Upper lobe of left lung (tissue), 6 donors: ENCODE measurements around the gene TFEB. TPM values are rescaled to one million over a fixed set of nuclear protein-coding genes. Genes with fewer than 3 reads are reported as not detected.

Source experiments
- ATAC-seq, 2 donors: fragments of 200-7000 bp; cut with Tn5 transposase; one replicate each; pipeline ENCODE4 v1.9.1; 2022; ENCODE audit warnings: mild to moderate bottlenecking in 2 of 2, moderate library complexity in 2 of 2; ENCODE audit not compliant: low FRiP score in 2 of 2
- DNase-seq, 2 donors: peaks; one replicate each; pipeline ENCODE4 v3.0.0-alpha.2; 2019 to 2020
- H3K27ac ChIP-seq, 4 donors: fragments of 200-600 bp; sonication (generic); one replicate each; pipeline ENCODE4 v1.5.1; 2016 to 2019
- H3K27me3 ChIP-seq, 4 donors: fragments of 200-600 bp; sonication (generic); one replicate each; pipeline ENCODE4 v1.5.1; 2017 to 2019
- H3K36me3 ChIP-seq, 4 donors: fragments of 200-600 bp; sonication (generic); one replicate each; pipeline ENCODE4 v1.5.1; 2016 to 2019
- H3K4me1 ChIP-seq, 4 donors: fragments of 200-600 bp; sonication (generic); one replicate each; pipeline ENCODE4 v1.5.1; 2018 to 2019
- H3K4me3 ChIP-seq, 4 donors: fragments of 200-600 bp; sonication (generic); one replicate each; pipeline ENCODE4 v1.5.1; 2017 to 2019; ENCODE audit warnings: mild to moderate bottlenecking in 2 of 4, moderate library complexity in 1 of 4
- H3K9me3 ChIP-seq, 4 donors: fragments of 200-600 bp; sonication (generic); one replicate each; pipeline ENCODE4 v1.5.1; 2018 to 2019
- CTCF ChIP-seq, 6 experiments: fragments of 450-650 bp in 4 of 6; fragments of 200-600 bp in 2 of 6; sonication (generic) in 2 of 6; IDR thresholded peaks; one replicate each; pipeline ENCODE4 v1.5.1; 2016 to 2019; ENCODE audit warnings: antibody characterized with exemption in 6 of 6
- EP300 ChIP-seq, 4 donors: sonication (generic); formaldehyde crosslinking; IDR thresholded peaks; one replicate each; pipeline ENCODE4 v1.5.1; 2017; ENCODE audit warnings: antibody characterized with exemption in 4 of 4, control low read depth in 2 of 4
- POLR2A ChIP-seq, 4 donors: fragments of 450-650 bp; IDR thresholded peaks; one replicate each; pipeline ENCODE4 v1.5.1; 2016 to 2017; ENCODE audit warnings: antibody characterized with exemption in 4 of 4, mild to moderate bottlenecking in 2 of 4
- POLR2AphosphoS5 ChIP-seq, 2 donors: sonication (generic); formaldehyde crosslinking; IDR thresholded peaks; one replicate each; pipeline ENCODE4 v1.5.1; 2017; ENCODE audit warnings: antibody characterized with exemption in 2 of 2
- WGBS, 2 donors: methylation state at CpG; one replicate each; pipeline ENCODE4 v1.1.5; 2017 to 2018; 5-methylcytosine and 5-hydroxymethylcytosine counted together
- total RNA-seq, 6 donors: library from RNA; depleted of rRNA in 4 of 6; stranded (reverse); fragments of >200 nt in 4 of 6; gene quantifications; one replicate each; pipeline versions ENCODE4 v1.1.0 to v1.2.1, GENCODE V29; 2016 to 2021
- donor health status: DM: no; HTN: no; CAD: no; lungs with moderate emphysema.
- donor health status: DM: no; HTN: yes; CAD: no; lungs with severe emphysema.

The TFEB gene
- total RNA-seq, 6 donors from 2014 or later, result 20.2 to 46.0 (median 27.3) TPM

GRCh38 chr6:41684311-41685180, 50.9 kb downstream of the TFEB start:
- H3K27ac ChIP-seq, result no peak overlapping the region
- peak in 1 of 2 donors; percentile 82 for DNase-seq
- H3K27me3 ChIP-seq, result no peaks in the 10 kb centered on the region
- ATAC-seq, result no peak
- H3K4me1 ChIP-seq, result peaks cover 20 to 22% (median 22%) of the 10 kb centered on the region in 4 donors
- peaks cover 16 to 54% (median 39%) of the 10 kb centered on the region in 4 donors for H3K36me3 ChIP-seq
- H3K9me3 ChIP-seq, result no peaks in the 10 kb centered on the region
- H3K4me3 ChIP-seq, result no peak overlapping the region
- 85 to 92% methylated on average over 10 to 22 of the region's 25 CpGs for WGBS, 2 donors
- TF ChIP-seq POLR2AphosphoS5 (IDR thresholded peaks at IDR 0.05), result no peak
- TF ChIP-seq CTCF (IDR thresholded peaks at IDR 0.05), result no peak
- TF ChIP-seq POLR2A (IDR thresholded peaks at IDR 0.05), result no peak
- TF ChIP-seq EP300 (IDR thresholded peaks at IDR 0.05), result no peak

GRCh38 chr6:41683523-41684310, 51.7 kb downstream of the TFEB start:
- TF ChIP-seq POLR2A (IDR thresholded peaks at IDR 0.05) (peak in 1 of 4 donors; percentile 32), POLR2AphosphoS5 (IDR thresholded peaks at IDR 0.05) (no peak), EP300 (IDR thresholded peaks at IDR 0.05) (no peak), CTCF (IDR thresholded peaks at IDR 0.05) (peak; percentile 91 to 95 (median 92))
- peak overlapping the region in 3 of 4 donors; percentile 20 to 55 (median 43) for H3K4me3 ChIP-seq
- H3K4me1 ChIP-seq, result peaks cover 20 to 22% (median 22%) of the 10 kb centered on the region in 4 donors
- no peaks in the 10 kb centered on the region for H3K9me3 ChIP-seq
- peak; percentile 84 to 93 for ATAC-seq
- WGBS, 2 donors, result 16 to 20% methylated on average over 5 to 31 of the region's 38 CpGs
- peaks cover 12 to 46% (median 35%) of the 10 kb centered on the region in 4 donors for H3K36me3 ChIP-seq
- H3K27ac ChIP-seq, result peak overlapping the region in 3 of 4 donors; percentile 31 to 71 (median 49)
- peak; percentile 82 to 96 for DNase-seq
- H3K27me3 ChIP-seq, result no peaks in the 10 kb centered on the region

GRCh38 chr6:41683273-41683522, 52.2 kb downstream of the TFEB start:
- ATAC-seq (peak; percentile 0 to 50), DNase-seq (no peak)
- no peaks in the 10 kb centered on the region for H3K9me3 ChIP-seq
- H3K4me3 ChIP-seq, result peak overlapping the region in 3 of 4 donors; percentile 20 to 55 (median 43)
- peaks cover 9 to 42% (median 33%) of the 10 kb centered on the region in 4 donors for H3K36me3 ChIP-seq
- H3K4me1 ChIP-seq, result peaks cover 20 to 22% (median 22%) of the 10 kb centered on the region in 4 donors
- no peaks in the 10 kb centered on the region for H3K27me3 ChIP-seq
- peak overlapping the region in 3 of 4 donors; percentile 31 to 71 (median 49) for H3K27ac ChIP-seq
- WGBS, 2 donors, result 22% methylated on average over 16 of the region's 18 CpGs; no CpG with 5 or more reads in 1 of the 2 donors
- TF ChIP-seq POLR2AphosphoS5 (IDR thresholded peaks at IDR 0.05) (no peak), EP300 (IDR thresholded peaks at IDR 0.05) (no peak), POLR2A (IDR thresholded peaks at IDR 0.05) (no peak), CTCF (IDR thresholded peaks at IDR 0.05) (no peak)

GRCh38 chr6:41682497-41683272, 52.7 kb downstream of the TFEB start:
- Histone ChIP-seq H3K4me3 (peak overlapping the region in 3 of 4 donors; percentile 20 to 55 (median 43)), H3K27ac (peak overlapping the region in 3 of 4 donors; percentile 10 to 71 (median 31)), H3K4me1 (peaks cover 20 to 22% (median 22%) of the 10 kb centered on the region in 4 donors), H3K36me3 (peaks cover 8 to 37% (median 28%) of the 10 kb centered on the region in 4 donors), H3K9me3 (no peaks in the 10 kb centered on the region), H3K27me3 (no peaks in the 10 kb centered on the region)
- no peak for TF ChIP-seq POLR2A (IDR thresholded peaks at IDR 0.05)
- TF ChIP-seq EP300 (IDR thresholded peaks at IDR 0.05), result no peak
- 49 to 50% methylated on average over 25 to 30 of the region's 31 CpGs for whole genome bisulfite sequencing, 2 donors
- DNase-seq (peak in 1 of 2 donors; percentile 78), ATAC-seq (peak in 1 of 2 donors; percentile 49)
